Ovary (tissue), 3 donors: ENCODE measurements around the gene CCDC169.

Experiments used
- POLR2A ChIP-seq: fragments of 450-650 bp; IDR thresholded peaks from one replicate; pipeline ENCODE4 v1.6.1; 2017; ENCODE audit warnings: antibody characterized with exemption, mild to moderate bottlenecking, moderate library complexity
- TF ChIP-seq, protein P1 (sequence below), 3 donors: fragments of 450-650 bp in 2 of 3; fragments of 200-600 bp in 1 of 3; IDR thresholded peaks; one replicate each; pipeline versions ENCODE4 v1.5.1 to v1.8.0; 2016 to 2022; ENCODE audit warnings: antibody characterized with exemption in 3 of 3, mild to moderate bottlenecking in 1 of 3
- donor health status: DM: no; HTN: no; CAD: no.

DNA sequence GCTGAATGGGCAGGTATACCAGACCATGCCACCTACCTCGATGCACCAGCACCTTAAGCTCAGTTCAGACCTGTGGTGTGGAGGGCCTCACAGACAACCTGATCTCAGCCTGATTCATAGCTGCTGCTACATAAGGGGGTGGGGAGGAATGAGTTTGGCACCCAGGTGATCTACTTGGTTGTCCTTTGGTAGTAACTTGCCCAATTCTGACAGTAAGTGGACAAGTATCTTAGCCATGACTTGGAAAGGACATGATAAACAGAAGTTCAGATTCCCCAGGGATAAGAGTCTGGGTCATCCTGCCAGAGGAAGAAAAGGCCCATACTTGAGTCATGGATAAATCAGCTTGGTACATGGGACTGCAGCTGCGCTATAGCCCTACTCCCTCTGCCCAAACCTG, 54.9 kb downstream of the CCDC169 start:
- TF ChIP-seq, protein P1, sequence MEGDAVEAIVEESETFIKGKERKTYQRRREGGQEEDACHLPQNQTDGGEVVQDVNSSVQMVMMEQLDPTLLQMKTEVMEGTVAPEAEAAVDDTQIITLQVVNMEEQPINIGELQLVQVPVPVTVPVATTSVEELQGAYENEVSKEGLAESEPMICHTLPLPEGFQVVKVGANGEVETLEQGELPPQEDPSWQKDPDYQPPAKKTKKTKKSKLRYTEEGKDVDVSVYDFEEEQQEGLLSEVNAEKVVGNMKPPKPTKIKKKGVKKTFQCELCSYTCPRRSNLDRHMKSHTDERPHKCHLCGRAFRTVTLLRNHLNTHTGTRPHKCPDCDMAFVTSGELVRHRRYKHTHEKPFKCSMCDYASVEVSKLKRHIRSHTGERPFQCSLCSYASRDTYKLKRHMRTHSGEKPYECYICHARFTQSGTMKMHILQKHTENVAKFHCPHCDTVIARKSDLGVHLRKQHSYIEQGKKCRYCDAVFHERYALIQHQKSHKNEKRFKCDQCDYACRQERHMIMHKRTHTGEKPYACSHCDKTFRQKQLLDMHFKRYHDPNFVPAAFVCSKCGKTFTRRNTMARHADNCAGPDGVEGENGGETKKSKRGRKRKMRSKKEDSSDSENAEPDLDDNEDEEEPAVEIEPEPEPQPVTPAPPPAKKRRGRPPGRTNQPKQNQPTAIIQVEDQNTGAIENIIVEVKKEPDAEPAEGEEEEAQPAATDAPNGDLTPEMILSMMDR (IDR thresholded peaks at IDR 0.05) = no peak
- no peak for TF ChIP-seq POLR2A
